Measurements from ENCODE around the gene LRRC46.

- TF ChIP-seq POLR2A (IDR thresholded peaks at IDR 0.05) (peak; percentile 43 to 60), CTCF (IDR thresholded peaks at IDR 0.05 in 4 of 5, conservative IDR thresholded peaks at IDR 0.05 in 1 of 5) (no peak)
Measured at GRCh38 chr17:47821424-47822391, 9.8 kb upstream of the LRRC46 start, which contains the start of gene OSBPL7.
